HG03045 (cell line): Measurements from ENCODE around the gene HOXB5.

Source experiments
- ATAC-seq: cut with Tn5 transposase; IDR thresholded peaks from one replicate; pipeline ENCODE4 v1.9.1; 2021; ENCODE audit warnings: mild to moderate bottlenecking, moderate library complexity; ENCODE audit not compliant: unreplicated experiment

Gene HOXB5

DNA sequence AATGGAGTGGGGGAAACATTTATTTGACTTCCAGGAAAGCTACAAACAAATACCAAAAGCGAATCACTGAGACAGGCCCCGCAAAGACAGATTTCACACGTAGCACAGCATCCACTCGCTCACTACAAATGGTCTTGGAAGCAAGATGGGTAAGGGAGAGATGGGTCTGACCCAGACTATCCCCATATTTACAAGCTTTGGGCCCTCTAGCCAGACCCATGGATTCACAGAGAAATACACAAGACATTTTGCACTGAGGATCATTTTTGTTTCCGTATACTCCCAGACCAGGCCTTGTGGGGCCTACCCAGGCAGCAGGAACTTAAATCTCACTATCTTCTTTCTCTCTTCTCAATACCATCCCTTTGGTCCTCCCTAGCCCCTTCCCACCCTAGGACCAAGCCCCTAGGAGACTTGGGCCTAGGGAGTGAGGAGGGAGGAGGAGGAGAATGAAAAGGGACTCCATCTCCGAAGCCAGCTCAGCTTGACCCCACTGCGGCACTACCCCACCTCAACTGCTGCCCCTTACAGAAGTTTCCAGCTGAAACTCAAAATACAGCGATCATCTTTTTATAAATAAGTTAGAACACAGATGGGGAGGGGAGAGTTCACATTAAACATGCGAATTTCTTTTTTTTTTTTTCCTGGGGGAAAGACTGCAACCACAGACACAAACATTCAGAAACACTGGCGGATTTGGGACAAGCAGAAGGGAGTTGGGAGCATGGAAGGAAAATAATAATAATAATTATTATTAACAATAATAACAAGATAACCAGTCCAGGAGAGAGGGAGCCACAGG is 2.1 kb downstream of the HOXB5 start:
- ATAC-seq = no peak

- ATAC-seq = no peak
Observed at GRCh38 chr17:48590607-48591161, 2.9 kb downstream of the HOXB5 start.

- no peak for ATAC-seq
Observed at GRCh38 chr17:48589831-48590606, 3.6 kb downstream of the HOXB5 start, which contains the start of gene HOXB3. HOXB3 (minus strand) TSS chr17:48590241; CDS start chr17:48552474, 37,767 bp downstream.

GRCh38 chr17:48589060-48589830 is 4.3 kb downstream of the HOXB5 start:
- no peak for ATAC-seq

GRCh38 chr17:48588528-48588927 is 5.1 kb downstream of the HOXB5 start:
- ATAC-seq = no peak

DNA sequence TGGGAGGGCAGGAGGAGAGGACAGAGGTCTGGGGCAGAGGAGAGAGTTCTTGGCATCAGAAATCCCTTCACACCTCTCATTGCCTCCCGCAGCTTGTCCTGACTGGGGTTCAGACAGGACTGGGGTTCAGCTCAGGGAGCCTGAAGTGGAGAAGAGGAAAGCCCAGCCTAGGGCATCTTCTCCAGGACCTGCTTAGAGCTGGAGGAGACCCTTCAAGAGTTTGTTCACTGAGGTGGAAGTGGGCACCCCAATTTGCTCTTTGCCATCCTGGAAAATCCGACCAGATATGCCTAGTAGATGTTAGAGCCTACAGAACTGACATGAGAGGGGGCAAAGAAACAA is 5.5 kb downstream of the HOXB5 start:
- ATAC-seq = no peak

- no peak for ATAC-seq
Observed at GRCh38 chr17:48587276-48588073, 6.1 kb downstream of the HOXB5 start.

- no peak for ATAC-seq
Observed at GRCh38 chr17:48586355-48587258, 7.0 kb downstream of the HOXB5 start.

GRCh38 chr17:48584223-48584741 is 9.3 kb downstream of the HOXB5 start:
- no peak for ATAC-seq

- no peak for ATAC-seq
Observed at GRCh38 chr17:48583708-48584222, 9.8 kb downstream of the HOXB5 start.

- no peak for ATAC-seq
Observed at GRCh38 chr17:48582750-48583069, 10.9 kb downstream of the HOXB5 start.

- ATAC-seq = no peak
Observed at GRCh38 chr17:48579760-48580554, 13.6 kb downstream of the HOXB5 start.

- ATAC-seq = no peak
Observed at GRCh38 chr17:48579471-48579759, 14.2 kb downstream of the HOXB5 start.

- ATAC-seq = no peak
Observed at GRCh38 chr17:48578616-48579470, 14.7 kb downstream of the HOXB5 start.

- no peak for ATAC-seq
Observed at GRCh38 chr17:48577946-48578615, 15.5 kb downstream of the HOXB5 start, which contains the start of gene HOXB4. HOXB4 (minus strand) TSS chr17:48578350; CDS start chr17:48578319, 31 bp downstream.

GRCh38 chr17:48577330-48577945 is 16.1 kb downstream of the HOXB5 start:
- no peak for ATAC-seq
